GM18502 (cell line): ENCODE measurements around the gene ANKRD1.
A peak's percentile ranks its signal among the peaks of the same experiment; 100 is the strongest.
"Not testable (repeated sequence)": the region's sequence is repeated elsewhere in the genome, so short reads cannot be mapped to it uniquely, and the experiment has no call there.

Experiments used
- ATAC-seq: cut with Tn5 transposase; IDR thresholded peaks from one replicate; pipeline ENCODE4 v1.9.1; 2021; ENCODE audit warnings: mild to moderate bottlenecking; ENCODE audit not compliant: unreplicated experiment, poor library complexity

The ANKRD1 gene

GRCh38 chr10:90920986-90921666 lies at the start of gene ANKRD1:
Gene ANKRD1 (minus strand): TSS chr10:90921087. CDS start chr10:90921027, 60 bp downstream.
- ATAC-seq, result no peak

DNA sequence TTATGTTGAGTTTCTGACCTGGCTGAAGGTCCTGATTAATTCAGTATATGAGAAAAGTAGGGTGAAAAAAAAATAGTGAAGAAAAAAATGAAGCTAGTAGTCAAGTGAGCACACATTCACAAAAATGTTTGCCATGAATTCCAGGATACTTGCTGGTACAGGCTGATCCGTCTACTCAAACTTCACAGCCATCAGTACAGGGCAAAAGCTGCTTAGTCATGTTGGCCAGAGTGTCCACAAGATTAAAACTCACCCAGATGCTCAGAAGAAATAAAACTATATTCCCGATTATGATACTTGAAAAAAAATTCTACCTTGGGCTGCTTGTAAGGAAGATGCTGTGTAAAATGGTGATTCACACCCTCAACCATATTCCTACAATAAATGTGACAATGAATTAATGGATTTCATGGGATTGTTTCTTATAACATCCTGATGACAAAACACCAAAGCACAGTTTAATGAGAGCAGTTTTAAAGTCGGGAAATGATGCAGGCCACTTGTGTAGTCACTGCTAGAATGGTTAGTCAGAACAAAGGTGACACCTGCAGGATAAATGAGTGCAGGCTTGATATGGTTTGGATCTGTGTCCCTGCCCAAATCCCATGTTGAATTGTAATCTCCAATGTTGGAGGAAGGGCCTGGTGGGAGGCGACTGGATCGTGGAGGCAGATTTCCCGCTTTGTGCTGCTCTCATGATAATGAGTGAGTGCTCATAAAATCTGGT lies 49.2 kb upstream of the ANKRD1 start:
- ATAC-seq, result no peak

DNA sequence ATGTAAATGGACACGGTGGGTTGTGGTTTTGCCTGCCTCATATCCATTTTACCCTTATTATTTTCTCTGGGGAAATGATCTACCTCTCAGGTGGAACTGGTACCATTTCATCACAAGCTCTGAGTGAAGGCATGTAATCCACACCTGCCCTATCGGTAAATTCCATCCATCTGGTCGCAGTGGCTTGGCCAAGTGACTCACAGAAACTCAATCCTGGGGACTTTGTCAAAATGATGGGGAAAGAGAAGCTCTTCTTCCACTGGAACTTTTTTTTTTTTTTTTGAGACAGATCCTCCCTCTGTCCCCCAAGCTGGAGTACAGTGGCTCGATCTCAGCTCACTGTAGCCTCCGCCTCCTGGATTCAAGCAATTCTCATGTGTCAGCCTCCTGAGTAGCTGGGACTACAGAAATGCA lies 48.2 kb upstream of the ANKRD1 start:
- ATAC-seq, result no peak

DNA sequence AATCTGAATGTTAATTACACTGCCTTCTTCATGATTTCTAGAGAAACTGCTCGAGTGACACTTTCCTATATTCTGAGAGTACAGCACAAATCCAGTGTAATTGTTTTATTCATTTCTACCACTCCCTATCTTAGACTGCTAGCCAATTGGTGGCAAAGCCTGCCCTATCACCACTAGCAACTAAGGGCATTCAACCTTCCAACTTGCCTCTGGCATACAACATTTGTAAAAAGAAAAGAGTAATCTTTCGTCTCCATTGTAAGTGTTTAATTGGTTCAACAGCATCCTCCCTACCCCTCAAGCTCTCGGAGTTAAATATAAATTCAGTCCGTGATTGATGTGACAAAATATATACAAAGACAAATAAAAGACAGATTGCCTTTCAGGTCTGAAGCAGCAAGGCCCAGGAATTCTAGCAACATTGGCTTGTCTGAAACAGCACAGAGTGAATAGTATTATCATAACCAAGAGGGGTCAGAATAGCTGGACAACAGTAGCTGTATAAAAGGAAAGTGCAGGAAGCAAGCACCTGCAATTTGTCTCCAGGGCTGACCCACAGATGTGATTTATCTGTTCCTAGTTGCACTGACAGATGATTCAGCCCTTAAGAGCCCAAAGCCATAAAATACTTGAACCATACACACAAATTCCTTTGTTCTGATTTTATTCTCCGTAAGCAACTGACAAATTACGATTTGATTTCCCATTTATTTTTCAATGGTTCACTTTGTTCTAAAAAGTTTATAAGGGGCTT lies 47.6 kb upstream of the ANKRD1 start:
- no peak for ATAC-seq

GRCh38 chr10:90967865-90968264 lies 47.0 kb upstream of the ANKRD1 start:
- no peak for ATAC-seq

DNA sequence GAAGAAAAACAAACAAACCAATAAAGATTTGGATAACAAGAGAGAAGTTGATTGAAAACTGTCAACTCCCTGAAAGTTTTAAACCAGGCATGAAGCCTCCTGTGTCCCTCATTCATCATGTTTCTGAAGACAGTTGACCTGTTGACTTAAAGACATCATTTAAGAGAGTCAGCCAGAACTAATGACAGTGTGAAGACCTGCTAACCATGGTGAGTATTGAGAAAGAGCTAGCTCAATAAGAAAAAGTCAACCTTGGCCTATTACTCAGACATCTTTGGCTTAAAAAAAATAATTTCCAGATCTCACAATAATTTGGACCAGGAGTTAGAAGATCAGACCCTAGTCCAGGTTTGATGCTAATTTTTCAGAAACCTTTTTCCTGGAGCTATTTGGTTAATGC lies 45.3 kb upstream of the ANKRD1 start:
- no peak for ATAC-seq

- no peak for ATAC-seq
These were observed 44.8 kb upstream of the ANKRD1 start for GRCh38 chr10:90965720-90966119.

DNA sequence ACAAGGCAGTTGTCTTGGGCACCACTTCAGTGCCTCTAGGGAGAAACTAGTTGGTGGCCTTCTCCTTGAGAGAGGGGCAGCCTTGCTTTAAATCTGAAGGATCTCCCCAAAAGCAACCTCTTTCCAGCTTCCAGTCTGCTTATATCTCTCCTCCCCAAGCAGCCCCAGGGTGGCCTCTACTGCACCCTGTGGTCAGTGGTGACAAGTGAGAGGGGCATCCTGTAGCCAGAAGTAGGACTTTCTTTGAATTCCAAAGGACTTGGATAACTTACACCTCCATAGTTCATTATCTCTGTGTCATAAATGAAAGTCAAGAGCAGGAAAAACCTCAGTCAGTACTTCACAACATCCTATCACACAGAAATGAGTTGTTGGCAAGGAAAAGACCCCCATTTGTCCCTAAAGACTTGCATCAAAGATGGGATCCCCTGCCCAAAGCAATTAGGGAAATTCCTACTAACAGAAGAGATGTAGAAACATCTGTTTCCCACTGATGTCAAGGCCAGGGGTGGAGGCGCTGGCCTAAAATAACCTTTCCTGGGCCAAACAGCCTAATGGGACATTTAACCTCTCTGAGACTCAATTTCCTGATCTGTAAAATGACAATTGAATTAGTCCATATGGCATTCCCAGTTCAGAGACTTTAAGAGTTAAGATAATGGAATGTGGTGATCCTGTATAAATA lies 44.0 kb upstream of the ANKRD1 start:
- no peak for ATAC-seq

DNA sequence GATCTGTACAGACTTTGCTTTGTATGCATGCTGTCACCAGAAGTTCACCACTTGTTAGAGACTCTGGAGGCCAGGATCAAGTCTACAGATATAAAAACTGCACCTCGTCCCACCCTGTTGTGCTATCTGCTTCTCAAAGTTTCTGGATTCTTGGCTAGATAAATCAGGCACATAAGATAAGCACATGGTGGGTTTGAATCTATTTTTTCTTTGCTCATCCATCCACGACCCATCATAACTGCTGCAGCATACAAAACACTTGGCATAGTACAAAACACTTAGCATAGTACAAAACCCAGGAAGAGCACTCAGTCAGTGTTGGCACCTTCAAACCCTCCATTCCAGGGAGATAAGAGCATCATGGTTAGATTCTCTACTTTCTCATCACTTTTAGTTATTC lies 42.4 kb upstream of the ANKRD1 start:
- ATAC-seq, result no peak

DNA sequence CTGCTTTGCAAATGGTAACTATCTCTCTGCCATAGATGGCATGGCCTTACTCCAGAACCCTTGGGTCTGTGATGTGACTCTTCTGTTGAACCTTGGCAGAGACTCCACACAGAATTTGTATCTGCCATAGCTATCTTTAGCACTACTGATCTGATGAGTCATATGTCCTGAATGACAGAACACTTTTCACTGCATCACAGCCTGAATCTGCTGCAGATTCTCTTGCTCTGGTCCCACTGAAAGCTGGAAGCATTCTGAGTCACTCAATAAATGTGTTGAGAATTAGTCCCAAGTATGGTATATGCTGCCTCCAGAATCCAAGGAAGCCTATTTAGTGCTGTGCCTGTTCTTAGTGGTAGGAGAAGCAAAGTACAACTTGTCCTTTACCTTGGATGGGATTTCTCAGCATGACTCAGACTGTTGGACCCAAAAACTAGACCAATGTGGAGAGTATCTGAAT lies 39.5 kb upstream of the ANKRD1 start:
- peak; percentile 87 for ATAC-seq

- peak; percentile 22 for ATAC-seq
These were observed 38.9 kb upstream of the ANKRD1 start for GRCh38 chr10:90959826-90960225.

- no peak for ATAC-seq
These were observed 37.9 kb upstream of the ANKRD1 start for GRCh38 chr10:90958781-90959180.

DNA sequence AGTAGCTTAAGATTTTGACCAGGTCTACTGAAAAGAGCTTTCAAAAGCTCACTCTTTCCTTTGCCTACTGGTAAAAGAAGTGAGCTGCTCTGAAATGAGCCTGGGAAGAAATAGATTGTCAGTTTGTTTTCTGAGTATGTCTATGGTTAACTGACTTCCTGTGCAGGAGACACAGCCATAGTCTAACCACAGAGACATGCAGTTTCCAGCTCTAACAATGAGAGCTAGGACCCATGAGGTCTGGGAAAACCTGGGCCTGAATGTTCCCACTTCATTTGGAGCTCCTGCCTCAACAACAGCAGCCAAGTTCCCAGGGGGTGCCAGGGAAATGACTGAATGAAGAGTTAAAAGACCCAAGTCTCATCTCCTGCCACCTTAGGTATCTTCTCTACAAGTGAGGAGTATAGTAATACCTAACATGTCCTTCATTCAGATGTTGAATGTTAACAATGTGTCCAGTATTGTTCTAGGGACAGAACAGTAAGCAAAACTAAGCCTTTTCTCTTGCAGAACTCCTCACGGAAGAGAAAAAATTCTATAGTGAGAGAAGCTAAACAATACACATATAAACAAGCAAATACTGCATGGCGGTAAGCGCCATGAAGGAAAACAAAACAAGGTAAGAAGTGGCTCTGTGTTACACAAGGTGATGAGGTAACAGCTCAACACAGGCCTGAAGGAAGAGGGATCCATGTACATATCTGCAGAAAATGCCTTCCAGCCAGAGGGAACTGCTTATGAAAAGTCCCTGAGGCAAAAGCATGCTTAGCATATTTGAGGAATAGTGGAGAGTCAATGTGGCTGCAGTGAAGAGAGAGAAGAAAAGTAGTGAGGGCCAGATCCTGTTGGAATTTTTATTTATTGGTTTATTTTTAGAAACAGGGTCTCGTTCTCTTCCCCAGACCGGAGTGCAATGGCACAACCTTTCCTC lies 26.4 kb upstream of the ANKRD1 start:
- ATAC-seq, result peak; percentile 84

- no peak for ATAC-seq
These were observed 24.7 kb upstream of the ANKRD1 start for GRCh38 chr10:90945491-90946070.

DNA sequence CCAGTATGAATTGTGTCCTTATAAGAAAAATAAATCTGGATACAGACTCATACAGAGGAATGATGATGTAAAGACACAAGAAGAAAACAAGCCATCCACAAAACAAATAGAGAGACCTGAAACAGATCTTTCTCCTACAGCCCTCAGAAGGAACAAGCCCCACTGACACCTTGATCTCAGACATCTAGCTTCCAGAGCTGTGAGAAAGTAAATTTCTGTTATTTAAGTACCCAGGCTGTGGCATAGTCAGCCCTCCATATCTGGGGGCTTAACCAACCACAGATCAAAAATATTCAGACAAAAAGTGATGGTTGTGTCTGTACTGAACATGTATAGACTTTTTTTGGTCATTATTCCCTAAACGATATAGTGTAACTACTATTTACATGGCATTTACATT lies 23.9 kb upstream of the ANKRD1 start:
- ATAC-seq, result no peak

DNA sequence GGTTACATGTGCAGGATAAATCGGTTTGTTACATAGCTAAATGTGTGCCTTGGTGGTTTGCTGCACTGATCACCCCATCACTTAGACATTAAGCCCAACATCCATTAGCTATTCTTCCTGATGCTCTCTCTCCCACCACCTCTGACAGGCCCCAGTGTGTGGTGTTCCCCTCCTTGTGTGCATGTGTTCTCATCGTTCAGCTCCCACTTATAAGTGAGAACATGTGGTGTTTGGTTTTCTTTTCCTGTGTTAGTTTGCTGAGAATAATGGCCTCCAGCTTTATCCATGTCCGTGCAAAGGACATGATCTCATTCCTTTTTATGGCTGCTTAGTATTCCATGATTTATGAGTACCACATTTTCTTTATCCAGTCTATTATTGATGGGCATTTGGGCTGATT lies 22.1 kb upstream of the ANKRD1 start:
- not testable (repeated sequence) for ATAC-seq

GRCh38 chr10:90939648-90940047 lies 18.8 kb upstream of the ANKRD1 start:
- ATAC-seq, result no peak

DNA sequence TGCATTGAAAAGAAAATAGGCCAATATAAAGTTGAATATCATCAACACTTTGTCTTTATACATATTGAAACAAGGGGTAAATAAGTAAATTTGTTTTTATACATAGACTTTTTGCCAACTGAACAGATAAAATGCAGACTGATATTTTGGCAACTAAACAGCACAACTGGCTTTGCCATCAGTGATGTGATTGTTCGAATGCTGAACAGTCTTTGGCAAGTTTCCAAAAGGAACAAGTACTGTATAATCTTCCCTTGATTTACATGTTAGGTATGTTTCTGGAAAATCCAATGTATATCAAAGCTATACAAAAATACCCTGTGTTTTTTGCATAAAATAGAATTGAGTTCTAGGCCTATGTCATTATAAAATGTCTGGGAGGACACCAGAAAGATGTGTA lies 18.2 kb upstream of the ANKRD1 start:
- no peak for ATAC-seq

- ATAC-seq, result no peak
These were observed 16.9 kb upstream of the ANKRD1 start for GRCh38 chr10:90937645-90938258.
